Kidney tubule cell (primary cell): Measurements from ENCODE around the gene RAB5IF.
"Not testable (repeated sequence)": the region's sequence is repeated elsewhere in the genome, so short reads cannot be mapped to it uniquely, and the experiment has no call there.

Experiments
- DNase-seq: peaks from one replicate; pipeline ENCODE4 v3.0.0-alpha.2; 2018; ENCODE audit warnings: low spot score

The RAB5IF gene, protein sequence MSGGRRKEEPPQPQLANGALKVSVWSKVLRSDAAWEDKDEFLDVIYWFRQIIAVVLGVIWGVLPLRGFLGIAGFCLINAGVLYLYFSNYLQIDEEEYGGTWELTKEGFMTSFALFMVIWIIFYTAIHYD

DNA sequence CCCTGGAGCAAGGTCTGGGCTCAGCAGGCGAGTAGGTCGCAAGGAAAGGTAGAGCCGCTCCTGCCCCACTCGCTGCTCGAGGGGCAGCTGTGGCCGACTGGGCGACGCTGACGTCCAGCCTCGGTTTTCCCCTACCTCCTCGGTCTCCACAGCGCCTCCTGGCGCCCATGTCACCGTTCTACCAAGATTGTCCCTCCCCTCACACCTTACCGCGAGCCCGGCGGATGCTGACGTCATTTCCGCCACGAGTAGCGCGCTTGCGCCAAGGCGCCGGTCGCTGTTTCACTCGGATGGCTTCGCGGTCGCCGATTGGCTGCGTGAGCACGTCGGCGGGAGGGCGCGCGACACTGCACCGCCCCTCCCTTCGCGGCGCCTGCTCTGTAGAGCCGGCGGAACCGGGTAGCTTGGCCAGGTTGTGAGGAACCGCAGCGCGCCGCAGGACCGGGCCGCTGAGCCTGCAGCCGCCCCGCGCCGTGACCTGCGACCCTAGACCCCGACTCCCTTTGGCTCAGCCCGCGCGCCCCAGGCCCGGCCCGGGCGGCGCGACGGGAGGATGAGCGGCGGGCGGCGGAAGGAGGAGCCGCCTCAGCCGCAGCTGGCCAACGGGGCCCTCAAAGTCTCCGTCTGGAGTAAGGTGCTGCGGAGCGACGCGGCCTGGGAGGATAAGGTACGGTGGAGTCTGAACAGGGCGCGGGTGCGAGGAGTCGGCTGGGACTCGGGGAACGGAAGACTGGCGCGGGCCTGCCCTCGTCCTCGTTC is at the start of gene RAB5IF:
Gene RAB5IF (plus strand): TSS at position 381 of the 759 bp plus-strand sequence. CDS start 173 bp downstream, at position 554.
- DNase-seq, result peak; percentile 99

DNA sequence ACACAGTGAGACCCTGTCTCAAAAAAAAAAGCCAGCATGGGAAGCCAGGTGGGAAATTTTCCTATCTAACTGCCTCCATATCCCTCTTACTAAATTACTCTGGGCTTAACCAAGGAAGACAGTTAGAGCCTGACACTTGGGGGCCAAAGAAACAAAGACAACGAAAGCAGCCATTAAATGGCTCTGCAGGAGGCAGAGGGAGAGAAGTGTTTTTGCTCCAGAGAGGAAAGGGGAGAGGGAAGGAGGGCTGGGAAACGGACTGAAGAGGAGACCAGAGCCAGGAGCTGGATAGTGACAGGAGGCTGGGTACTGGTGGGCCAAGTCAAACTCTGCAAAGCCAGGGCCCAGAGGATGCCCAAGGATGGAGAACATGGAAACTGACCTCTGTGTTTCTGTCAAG is 42.9 kb upstream of the RAB5IF start:
- no peak for DNase-seq

DNA sequence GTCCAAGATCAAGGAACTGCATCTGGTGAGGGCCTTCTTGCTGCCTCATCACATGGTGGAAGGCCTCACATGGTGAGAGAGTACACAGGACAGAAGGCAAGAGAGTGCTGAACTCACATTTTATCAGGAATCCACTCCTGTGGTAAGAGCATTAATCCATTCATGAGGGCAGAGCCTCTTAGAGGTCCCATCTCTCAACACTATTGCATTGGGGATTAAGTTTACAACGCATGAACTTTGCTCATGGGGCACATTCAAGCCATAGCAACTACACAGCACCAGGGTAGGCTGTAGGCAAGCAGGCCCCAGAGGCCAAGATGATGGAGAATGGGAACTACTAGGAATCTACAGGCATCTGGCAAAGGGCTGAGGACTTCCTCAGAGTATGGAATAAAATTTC is 42.2 kb upstream of the RAB5IF start:
- DNase-seq, result no peak

DNA sequence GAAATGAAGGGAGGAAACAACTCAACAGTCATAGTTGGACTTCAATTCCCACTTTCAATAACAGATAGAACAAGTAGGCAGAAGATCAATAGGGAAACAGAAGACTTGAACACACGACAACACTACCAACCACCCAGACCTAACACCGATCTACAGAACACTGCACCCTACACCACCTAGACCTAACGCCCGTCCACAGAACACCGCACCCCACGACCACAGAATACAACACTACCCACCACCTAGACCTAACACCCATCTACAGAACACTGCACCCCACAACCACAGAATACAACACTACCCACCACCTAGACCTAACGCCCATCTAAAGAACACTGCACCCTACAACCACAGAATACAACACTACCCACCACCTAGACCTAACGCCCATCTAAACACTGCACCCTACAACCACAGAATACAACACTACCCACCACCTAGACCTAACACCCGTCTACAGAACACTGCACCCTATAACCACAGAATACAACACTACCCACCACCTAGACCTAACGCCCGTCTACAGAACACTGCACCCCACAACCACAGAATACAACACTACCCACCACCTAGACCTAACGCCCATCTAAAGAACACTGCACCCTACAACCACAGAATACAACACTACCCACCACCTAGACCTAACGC is 41.4 kb upstream of the RAB5IF start:
- DNase-seq, result not testable (repeated sequence)

DNA sequence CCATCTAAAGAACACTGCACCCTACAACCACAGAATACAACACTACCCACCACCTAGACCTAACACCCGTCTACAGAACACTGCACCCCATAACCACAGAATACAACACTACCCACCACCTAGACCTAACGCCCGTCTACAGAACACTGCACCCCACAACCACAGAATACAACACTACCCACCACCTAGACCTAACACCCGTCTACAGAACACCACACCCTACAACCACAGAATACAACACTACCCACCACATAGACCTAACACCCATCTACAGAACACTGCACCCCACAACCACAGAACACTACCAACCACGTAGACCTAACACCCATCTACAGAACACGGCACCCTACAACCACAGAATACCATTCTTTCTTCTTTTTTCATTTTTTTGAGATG is 40.9 kb upstream of the RAB5IF start:
- not testable (repeated sequence) for DNase-seq

DNA sequence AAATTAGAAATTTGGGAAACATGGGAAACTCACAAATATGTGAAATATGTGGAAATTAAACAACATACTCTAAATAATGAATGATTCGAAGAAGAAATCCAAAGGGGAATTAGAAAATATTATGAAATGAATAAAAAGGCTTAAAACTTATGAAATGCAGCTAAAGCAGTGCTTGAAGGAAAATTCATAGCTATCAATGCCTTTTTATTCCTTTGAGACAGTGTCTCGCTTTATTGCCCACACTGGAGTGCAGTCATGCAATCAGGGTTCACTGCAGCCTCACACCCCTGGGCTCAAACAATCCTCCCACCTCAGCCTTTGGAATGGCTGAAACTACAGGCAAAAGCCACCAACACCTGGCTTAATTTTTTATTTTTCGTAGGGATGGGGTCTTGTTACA is 40.1 kb upstream of the RAB5IF start:
- DNase-seq, result no peak

DNA sequence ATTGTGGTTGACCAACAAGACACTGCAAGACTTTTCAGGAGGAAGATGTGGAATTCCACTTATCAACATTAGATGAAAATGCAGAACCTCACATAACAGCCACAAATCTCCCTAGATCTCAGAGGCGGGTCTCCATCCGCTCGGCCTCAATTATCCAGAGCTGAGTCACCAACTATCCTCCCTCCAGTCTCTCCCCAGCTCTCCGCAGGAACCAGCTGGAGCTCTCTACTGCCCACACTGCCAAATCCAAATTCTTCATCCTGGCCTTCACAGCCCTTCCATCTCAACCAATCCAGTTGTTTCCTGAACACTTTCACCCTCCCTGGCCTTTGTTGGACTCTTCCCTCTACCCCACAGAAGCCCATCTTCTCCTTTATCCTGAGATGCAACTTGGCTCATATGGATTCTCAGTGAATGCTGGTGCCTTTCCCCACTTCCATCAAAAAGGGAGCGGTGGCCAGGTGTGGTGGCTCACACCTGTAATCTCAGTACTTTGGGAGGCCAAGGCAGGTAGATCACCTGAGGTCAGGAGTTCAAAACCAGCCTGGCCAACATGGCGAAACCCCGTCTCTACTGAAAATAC is 35.6 kb upstream of the RAB5IF start:
- no peak for DNase-seq

DNA sequence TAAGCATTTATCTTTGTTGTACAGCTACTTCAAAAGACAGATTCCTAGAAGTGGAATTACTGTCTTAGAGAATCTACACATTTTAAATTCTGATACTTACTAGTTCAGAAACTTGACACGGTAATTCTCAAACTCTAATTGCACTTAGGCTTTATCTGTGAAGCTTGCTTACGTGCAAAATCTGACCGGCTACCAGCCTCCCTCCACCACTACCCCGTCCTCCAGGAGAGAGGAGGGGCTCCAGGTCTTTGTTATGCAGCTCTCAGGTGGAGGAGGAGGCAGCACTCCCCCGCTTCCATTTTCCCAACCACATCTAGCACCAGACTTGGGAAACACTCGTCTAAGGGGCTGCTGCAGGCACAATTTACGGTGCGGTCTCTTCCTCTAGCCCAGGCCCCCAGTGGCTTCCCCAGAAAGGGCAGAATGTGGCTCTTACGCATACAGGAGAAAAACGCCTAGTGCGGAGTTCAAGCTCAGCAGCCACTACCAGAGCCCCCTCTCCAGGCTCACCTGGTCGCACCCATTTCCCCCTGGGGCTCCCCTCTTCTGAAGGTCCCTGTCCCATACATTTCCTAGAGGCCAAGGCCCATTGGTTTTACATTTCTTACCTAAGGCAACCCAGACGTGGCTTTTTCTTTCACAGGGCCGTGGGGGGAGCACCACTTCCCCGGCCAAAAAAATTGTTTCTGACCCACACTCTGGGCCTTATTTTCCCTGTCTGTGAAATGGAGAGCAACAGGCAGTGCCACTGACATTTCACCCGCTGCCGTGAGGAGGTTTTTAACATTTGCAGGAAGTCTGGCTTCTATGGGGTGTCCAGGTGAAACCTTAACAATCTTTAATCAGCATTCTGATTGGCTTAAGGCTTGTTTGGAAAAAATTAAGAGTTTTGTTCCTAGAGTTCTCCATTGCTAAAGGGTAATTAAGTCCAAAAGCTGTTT is 33.7 kb upstream of the RAB5IF start:
- DNase-seq, result no peak

DNA sequence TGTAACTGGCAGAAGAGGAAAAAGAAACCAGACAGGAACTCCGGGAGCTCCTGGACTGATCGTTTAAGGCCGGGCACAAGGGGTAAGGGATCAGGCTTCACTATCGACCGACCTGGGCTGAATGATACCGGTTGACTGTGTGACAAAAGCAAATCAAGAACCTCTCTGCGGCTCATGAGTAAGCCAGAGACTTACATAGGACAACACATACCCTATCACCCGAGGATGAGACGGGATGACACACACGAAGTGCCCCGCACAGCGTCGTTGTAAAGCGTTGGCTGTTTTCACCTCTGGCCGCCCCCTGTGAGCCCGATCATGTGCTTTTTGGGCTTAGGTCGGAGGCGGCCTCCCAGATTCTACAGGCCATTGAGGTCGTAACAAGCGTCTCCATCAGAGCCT is 32.9 kb upstream of the RAB5IF start:
- DNase-seq, result peak; percentile 74

DNA sequence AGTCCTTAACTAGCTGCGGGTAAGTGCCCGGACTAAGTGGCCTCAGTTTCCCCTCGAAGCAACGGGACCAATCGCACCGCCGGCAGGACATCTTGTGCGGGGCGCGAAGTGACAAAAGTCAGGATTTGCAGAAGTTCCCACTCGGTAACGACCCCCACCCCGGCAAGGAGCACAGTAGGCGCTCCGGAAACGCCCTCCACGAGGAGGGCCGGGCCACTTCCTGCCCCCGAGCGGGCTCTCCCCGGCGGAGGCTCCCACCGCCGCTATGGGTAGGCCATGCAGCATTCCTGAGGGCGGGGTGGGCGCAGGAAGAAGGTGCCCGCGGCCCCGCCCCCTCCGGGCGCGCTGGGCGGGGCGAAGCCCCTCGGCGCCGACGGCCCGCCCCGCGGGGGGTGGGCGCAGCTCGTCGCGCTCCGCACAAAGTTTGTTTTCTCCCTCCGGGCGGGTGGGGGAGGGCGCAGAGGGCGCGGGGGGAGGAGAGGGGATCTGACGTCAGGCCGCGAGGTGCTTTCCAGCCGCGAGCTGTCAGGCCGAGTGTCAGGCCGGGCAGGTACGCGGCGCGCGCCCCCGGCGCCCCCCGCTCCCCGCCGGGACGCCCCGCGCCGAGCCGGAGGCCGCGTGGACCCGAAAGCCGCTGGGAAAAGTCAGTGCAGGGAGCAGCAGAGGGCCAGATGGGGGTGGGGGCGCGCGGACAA is 32.3 kb upstream of the RAB5IF start, which contains the start of gene TGIF2:
Gene TGIF2 (plus strand): TSS at position 495 of the 695 bp plus-strand sequence. CDS start 5,178 bp downstream, outside the sequence.
- peak; percentile 94 for DNase-seq

DNA sequence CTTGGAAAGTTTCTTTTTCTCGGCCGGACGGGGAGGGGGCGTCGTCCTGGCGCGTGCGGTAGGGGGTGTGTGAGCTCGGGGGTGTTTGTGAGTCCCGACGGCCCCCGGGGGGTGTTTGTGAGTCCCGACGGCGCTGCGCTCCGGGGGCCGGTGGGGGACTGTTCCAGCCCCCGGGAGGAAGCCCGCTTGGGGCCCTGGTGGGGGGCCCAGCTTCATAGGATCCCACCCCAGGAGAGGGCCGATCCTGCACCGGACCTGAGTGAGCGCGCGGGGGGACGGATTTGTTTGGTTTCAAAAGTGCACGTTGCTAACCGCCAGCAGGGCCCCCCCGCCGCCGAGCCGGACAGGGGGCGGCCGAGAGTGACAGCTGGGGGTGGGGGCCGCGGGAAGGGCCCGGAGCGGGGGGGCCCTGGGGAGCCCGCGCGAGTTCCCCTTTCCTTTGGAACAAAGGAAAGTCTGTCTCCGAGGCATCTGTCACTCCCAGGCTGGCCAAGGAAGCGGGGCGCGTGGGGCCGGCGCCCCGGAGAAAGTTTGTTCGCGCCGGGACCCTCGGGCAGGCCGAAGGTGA is 31.7 kb upstream of the RAB5IF start:
- peak; percentile 17 for DNase-seq

DNA sequence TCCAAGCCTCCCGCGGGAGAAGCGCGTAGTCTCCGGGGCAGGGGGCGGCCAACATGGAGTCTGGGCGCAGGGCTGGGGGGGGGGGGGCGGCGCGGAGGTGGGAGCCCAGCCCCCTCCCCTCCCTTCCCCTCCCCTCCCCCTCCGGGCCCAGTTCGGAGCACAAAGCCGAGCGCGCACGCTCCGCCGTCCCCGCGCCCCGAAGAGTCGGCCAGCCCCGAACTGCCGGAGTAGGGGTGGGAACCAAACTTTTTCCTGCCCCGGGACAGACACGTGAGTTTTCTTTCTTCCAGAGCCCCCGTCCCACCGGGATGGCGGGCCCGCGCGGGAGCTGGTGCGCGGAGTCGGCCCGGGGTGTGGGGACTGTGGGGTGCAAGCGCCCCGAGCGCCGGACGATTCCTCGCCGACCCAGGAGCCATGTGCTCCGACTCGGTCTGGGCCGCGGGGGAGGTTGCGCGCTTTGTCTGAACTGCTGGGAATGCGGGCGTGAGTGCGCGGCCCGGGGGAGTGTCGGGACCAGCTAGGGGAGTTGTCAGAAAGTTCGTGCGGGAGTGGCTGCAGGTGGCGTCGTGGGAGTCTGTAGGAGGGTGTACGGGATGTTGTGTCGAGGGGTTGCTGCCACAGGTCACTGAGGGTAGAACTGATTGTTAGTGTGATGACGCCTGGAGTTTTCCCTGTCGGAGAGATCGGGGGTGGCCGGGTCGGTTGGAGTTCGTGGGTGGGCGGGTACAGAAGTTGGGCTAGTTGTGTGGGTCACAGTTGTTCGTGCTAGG is 31.0 kb upstream of the RAB5IF start:
- peak; percentile 65 for DNase-seq

DNA sequence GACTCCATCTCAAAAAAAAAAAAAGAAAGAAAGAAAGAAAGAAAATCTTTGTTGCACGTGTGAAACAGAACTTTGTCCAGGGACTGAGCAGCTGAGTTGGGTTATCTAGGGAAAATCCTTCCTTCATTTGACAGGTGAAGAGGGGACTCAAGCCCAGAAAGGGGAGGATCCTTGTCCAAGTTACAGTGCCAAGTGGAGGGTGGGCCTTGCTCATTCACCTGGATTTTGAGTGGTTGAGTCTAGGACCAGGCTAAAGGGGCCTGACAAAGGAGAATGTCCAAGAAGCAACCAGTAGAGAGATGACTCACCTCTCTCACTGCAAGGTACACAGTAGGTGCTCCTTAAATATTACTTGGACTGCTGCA is 29.5 kb upstream of the RAB5IF start:
- no peak for DNase-seq

DNA sequence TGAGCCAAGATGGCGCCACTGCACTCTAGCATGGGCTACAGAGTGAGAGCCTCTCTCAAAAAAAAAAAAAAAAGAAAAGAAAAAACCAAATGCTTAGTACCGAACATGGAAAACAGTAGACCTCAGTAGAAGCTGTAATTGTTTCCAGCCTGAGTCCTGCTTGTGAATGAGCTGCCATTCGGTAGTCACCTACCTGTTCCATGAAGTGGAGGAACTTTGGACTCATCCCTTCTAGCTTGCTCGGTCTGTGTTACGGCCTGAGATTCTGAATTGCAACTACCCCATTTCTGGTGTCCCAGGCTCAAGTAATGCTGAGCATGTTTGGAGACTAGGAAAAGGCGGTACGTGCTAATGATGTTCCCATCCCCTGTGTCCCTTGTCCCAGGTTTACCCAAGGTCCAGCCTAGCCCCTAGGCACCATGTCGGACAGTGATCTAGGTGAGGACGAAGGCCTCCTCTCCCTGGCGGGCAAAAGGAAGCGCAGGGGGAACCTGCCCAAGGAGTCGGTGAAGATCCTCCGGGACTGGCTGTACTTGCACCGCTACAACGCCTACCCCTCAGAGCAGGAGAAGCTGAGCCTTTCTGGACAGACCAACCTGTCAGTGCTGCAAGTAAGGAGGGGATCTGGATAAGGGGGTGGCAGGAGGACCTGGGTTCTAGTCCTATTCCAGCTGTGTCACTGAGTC is 27.1 kb upstream of the RAB5IF start:
- no peak for DNase-seq

DNA sequence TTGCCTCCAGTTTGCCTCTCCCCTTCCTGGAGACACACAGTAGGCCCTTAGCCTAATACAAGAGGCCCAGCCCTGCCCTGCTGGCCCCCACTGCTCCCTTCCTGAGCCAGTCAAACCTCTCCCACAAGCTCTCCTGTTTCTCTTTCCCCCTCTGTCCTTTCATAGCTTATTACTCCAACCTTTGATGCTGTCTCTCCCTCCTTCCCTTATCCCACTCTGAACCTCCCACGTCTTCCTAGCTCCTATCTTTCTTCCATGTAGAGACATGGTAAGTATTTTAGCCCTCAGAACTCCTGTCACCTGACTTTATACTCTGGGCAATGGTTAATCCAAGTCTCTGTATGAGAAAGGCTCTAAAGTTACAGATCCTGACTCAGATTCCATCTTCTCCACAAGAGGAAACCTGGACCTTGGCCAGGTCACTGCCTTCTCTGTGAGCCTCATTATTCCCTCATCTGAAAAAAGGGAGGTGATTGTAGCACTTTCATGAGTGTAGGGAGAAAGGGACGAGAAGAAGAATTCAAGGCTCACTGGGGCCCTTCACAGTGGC is 25.5 kb upstream of the RAB5IF start:
- DNase-seq, result peak; percentile 82

DNA sequence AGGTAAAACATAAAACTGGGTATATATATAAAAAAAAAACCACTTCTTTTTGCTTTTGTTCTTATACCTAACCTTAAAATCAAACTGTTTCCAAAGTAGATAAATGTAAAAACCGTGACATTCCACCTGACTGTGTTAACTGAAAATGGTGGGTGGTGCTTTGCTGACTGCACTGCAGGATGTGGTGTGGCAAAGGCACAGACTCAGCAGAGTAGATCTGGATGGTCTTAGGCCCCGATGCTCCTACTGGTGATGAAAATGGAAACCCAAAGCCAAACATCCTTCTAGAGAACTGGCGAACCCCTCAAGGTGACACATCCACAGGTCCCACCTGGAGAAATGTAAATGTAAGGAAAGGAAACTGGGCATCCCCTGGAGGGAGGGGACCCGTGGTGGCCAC is 23.3 kb upstream of the RAB5IF start:
- DNase-seq, result no peak

DNA sequence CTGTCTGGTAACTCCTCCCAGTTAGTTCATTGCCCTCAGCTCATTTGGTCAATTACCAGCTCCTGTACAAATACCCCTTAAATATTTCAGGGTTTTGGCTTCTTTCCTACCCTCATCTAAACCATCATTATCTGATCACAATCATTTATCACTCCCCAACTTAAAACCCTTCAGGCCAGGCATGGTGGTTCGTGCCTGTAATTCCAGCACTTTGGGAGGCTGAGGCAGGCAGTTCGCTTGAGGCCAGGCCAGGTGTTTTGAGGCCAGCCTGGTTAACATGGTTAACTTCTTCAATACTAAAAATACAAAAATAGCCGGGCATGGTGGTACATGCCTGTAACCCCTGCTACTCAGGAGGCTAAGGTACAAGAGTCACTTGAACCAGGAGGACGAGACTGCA is 22.8 kb upstream of the RAB5IF start:
- DNase-seq, result no peak

DNA sequence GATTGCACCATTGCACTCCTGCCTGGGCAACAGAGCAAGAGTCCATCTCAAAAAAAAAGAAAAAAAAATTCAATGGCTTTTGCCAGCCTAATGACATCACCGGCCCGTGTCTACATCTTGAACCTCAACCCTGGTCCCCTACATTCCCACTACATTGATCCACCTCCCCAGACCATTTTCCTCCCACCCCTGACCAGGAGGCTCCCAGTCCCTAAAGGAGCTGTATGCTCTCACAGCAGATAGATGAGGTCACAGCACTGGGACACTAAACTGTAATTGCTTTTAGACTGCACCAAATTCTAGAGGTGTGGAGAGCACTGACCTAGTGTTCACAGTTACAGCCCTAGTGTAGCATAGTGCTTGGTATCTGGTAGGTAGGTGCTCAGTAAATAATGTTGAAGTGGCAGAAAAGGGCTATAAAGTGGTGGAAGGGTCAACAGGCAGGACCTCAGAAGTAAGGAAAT is 21.5 kb upstream of the RAB5IF start:
- no peak for DNase-seq
